ENCODE data around the gene TTLL12. TPM values are rescaled to one million over a fixed set of nuclear protein-coding genes. Genes with fewer than 3 reads are reported as not detected.

Gene TTLL12
- total and polyA plus RNA-seq, 2 experiments from 2014 or later = 45.9 to 62.7 TPM

DNA sequence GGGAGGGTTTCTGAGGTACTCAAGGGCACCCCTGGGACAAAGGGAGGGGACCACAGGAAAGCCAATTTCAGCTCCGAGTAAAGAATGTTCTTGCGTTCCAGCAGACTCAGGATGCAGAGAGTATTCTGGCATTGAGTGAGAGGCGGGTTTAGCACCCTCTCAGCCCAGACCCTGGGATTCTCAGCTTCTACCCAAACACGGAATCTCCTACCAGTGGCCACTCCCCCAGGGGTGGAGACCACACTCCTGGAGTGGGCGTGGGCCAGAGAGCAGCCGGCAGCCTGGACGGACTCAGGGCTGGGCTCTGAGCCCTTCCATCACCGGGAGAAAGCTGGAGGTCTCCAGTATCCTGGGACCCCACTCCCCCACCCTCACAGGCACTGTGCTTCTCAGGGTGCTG lies 26.1 kb upstream of the TTLL12 start:
- peak; percentile 19 to 89 for DNase-seq (ENCODE audit: low read depth in 1 of 2, low spot score in 1 of 2)
- TF ChIP-seq, protein P1, sequence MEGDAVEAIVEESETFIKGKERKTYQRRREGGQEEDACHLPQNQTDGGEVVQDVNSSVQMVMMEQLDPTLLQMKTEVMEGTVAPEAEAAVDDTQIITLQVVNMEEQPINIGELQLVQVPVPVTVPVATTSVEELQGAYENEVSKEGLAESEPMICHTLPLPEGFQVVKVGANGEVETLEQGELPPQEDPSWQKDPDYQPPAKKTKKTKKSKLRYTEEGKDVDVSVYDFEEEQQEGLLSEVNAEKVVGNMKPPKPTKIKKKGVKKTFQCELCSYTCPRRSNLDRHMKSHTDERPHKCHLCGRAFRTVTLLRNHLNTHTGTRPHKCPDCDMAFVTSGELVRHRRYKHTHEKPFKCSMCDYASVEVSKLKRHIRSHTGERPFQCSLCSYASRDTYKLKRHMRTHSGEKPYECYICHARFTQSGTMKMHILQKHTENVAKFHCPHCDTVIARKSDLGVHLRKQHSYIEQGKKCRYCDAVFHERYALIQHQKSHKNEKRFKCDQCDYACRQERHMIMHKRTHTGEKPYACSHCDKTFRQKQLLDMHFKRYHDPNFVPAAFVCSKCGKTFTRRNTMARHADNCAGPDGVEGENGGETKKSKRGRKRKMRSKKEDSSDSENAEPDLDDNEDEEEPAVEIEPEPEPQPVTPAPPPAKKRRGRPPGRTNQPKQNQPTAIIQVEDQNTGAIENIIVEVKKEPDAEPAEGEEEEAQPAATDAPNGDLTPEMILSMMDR (IDR thresholded peaks at IDR 0.05; ENCODE audit: low read depth, low read length) = no peak

DNA sequence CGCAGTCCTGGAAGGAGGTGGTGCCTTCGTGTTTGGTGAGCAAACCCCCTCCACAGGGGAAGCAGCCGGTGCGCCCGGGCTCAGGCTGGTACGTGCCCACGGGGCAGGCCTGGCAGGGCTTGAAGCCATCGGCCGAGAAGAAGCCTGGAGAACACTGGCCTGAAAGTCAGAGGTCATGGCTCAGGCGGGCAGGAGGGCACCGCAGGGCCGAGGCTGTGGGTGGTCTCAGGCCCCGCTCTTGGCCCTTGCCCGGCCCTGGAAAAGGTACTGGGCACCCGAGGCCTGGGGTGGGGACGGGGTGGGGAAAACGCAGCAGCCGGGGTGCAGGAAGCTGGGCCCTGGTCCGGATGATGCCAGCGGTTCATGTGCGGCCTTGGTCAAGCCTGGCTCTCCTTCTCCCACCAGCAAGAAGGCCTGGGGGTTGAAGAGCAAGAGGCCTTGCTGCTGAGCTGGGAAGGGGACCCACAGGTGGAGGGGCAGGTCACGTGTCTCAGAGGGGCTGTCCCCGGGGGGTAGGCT lies 25.6 kb upstream of the TTLL12 start:
- Histone ChIP-seq H3K4me3 (no peak overlapping the region), H3K36me3 (no peaks in the 10 kb centered on the region), H3K27me3 (no peaks in the 10 kb centered on the region), H3K9me3 (ENCODE audit: low read depth) (no peaks in the 10 kb centered on the region), H3K4me1 (ENCODE audit: low read depth) (peaks cover 24% of the 10 kb centered on the region), H3K27ac (peak overlapping the region; percentile 94)
- no peak for DNase-seq (ENCODE audit: low read depth in 1 of 2, low spot score in 1 of 2)
- TF ChIP-seq, protein P1 (IDR thresholded peaks at IDR 0.05; ENCODE audit: low read depth, low read length) = no peak

More for the DNA sequence above, 26.1 kb upstream of the TTLL12 start:
- Histone ChIP-seq H3K36me3 (no peaks in the 10 kb centered on the region), H3K27ac (peak overlapping the region; percentile 94), H3K9me3 (ENCODE audit: low read depth) (no peaks in the 10 kb centered on the region), H3K4me1 (ENCODE audit: low read depth) (peaks cover 24% of the 10 kb centered on the region), H3K27me3 (no peaks in the 10 kb centered on the region), H3K4me3 (no peak overlapping the region)

DNA sequence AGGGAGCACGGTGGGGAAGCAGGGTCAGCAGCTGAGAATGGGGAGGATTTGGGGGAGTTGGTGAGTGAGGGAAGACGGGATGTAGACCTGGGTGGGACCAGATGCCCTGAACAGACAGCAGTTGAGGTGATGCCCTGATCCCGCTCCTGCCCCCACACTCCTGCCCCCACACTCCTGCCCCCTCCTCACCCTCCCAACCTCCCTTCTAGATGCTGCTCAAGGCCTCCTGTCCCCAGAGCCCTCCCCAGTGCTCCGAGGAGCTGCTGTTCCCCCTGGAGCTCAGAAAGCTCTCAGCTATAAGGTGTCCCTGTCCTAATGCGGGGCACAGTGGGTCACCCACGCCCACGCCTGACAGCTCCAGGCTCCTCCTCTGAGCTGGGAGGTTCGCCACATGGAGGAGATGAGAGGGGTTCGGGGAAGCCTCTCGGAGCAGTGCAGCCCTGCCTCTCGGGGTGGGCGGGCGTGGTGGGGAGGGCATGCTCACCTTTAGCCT lies 25.1 kb upstream of the TTLL12 start:
- Histone ChIP-seq H3K4me3 (no peak overlapping the region), H3K9me3 (ENCODE audit: low read depth) (no peaks in the 10 kb centered on the region), H3K27ac (peak overlapping the region; percentile 94), H3K4me1 (ENCODE audit: low read depth) (peaks cover 24% of the 10 kb centered on the region), H3K36me3 (no peaks in the 10 kb centered on the region), H3K27me3 (no peaks in the 10 kb centered on the region)
- TF ChIP-seq, protein P1 (IDR thresholded peaks at IDR 0.05; ENCODE audit: low read depth, low read length) = no peak
- no peak for DNase-seq (ENCODE audit: low read depth in 1 of 2, low spot score in 1 of 2)

- Histone ChIP-seq H3K27ac (no peak overlapping the region), H3K4me3 (no peak overlapping the region), H3K36me3 (no peaks in the 10 kb centered on the region), H3K9me3 (ENCODE audit: low read depth) (no peaks in the 10 kb centered on the region), H3K27me3 (no peaks in the 10 kb centered on the region), H3K4me1 (ENCODE audit: low read depth) (peaks cover 24% of the 10 kb centered on the region)
- TF ChIP-seq, protein P1 (IDR thresholded peaks at IDR 0.05; ENCODE audit: low read depth, low read length) = no peak
- no peak for DNase-seq (ENCODE audit: low read depth in 1 of 2, low spot score in 1 of 2)
Observed at GRCh38 chr22:43210631-43211515, 23.9 kb upstream of the TTLL12 start.

DNA sequence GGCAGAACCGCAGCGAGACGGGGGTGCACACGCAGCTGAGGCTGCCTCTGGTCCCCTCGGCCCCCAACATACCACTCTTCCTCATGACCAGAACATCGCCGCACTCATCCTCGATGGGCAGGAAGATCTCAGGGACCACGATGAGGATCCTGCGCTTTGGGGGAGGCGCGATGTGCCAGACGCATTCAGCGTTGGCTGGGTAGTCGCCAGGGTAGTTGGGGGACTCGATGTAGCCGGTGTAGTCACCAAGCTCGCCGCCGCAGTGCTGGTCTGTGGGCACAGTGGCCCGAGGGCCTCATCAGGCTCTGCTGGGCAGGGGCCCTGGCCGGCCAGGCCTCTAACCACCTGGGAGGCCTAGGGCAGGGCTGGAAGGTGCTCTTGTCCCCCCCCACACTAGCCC lies 23.0 kb upstream of the TTLL12 start:
- Histone ChIP-seq H3K36me3 (no peaks in the 10 kb centered on the region), H3K4me3 (no peak overlapping the region), H3K27ac (no peak overlapping the region), H3K4me1 (ENCODE audit: low read depth) (peaks cover 24% of the 10 kb centered on the region), H3K27me3 (no peaks in the 10 kb centered on the region), H3K9me3 (ENCODE audit: low read depth) (no peaks in the 10 kb centered on the region)
- TF ChIP-seq, protein P1 (IDR thresholded peaks at IDR 0.05; ENCODE audit: low read depth, low read length) = no peak
- no peak for DNase-seq (ENCODE audit: low read depth in 1 of 2, low spot score in 1 of 2)
